ENCODE results near the gene IQGAP2.

DNA sequence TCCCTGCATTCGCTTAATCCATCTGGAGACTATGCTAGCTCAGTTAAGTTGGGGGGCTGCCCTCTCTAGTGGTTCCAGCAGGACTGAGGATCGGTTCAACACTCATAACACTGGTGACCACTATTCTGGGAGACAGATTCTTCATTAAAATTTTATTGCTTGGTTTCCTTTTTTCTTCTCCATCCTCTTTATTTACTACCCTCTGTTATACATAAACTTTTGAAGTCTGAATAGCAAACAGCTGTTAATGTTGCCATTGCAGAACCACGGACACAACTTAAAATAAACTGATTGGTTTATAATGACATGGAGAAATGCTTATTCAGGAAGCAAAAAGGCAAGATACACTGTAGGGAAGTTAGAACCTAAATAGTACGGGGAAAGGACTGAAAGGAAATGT is 22.1 kb downstream of the IQGAP2 start:
- TF ChIP-seq, protein P1, sequence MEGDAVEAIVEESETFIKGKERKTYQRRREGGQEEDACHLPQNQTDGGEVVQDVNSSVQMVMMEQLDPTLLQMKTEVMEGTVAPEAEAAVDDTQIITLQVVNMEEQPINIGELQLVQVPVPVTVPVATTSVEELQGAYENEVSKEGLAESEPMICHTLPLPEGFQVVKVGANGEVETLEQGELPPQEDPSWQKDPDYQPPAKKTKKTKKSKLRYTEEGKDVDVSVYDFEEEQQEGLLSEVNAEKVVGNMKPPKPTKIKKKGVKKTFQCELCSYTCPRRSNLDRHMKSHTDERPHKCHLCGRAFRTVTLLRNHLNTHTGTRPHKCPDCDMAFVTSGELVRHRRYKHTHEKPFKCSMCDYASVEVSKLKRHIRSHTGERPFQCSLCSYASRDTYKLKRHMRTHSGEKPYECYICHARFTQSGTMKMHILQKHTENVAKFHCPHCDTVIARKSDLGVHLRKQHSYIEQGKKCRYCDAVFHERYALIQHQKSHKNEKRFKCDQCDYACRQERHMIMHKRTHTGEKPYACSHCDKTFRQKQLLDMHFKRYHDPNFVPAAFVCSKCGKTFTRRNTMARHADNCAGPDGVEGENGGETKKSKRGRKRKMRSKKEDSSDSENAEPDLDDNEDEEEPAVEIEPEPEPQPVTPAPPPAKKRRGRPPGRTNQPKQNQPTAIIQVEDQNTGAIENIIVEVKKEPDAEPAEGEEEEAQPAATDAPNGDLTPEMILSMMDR (IDR thresholded peaks at IDR 0.05; ENCODE audit: insufficient read depth, low read length, poor library complexity, severe bottlenecking): no peak
- TF ChIP-seq EZH2phosphoT487 (conservative IDR thresholded peaks at IDR 0.05; ENCODE audit: low read length): no peak

Measured in SU-DHL-6 (cell line).